KMS-11 (cell line): ENCODE data around the gene GPR137B.

Source experiments
- H2AFZ ChIP-seq: fragments of 200-600 bp; sonication (generic); 2 replicates; pipeline ENCODE4 v1.6.1; 2016; ENCODE audit warnings: antibody characterized with exemption, mixed run types, low read depth
- H3K27ac ChIP-seq: fragments of 200-600 bp; sonication (generic); 2 replicates; pipeline ENCODE4 v1.6.1; 2016; ENCODE audit warnings: mild to moderate bottlenecking, mixed run types
- H3K27me3 ChIP-seq: fragments of 200-600 bp; sonication (generic); 2 replicates; pipeline ENCODE4 v1.6.1; 2017; ENCODE audit warnings: mild to moderate bottlenecking, low read depth, mixed run types, moderate library complexity; ENCODE audit not compliant: insufficient read depth
- H3K36me3 ChIP-seq: fragments of 200-600 bp; sonication (generic); 2 replicates; pipeline ENCODE4 v1.6.1; 2017; ENCODE audit warnings: mild to moderate bottlenecking, mixed run types; ENCODE audit not compliant: insufficient read depth
- H3K4me1 ChIP-seq: fragments of 200-600 bp; sonication (generic); 2 replicates; pipeline ENCODE4 v1.6.1; 2016; ENCODE audit warnings: mild to moderate bottlenecking, low read depth, mixed run types; ENCODE audit not compliant: poor library complexity, severe bottlenecking
- H3K4me2 ChIP-seq: fragments of 200-600 bp; sonication (generic); 2 replicates; pipeline ENCODE4 v1.7.0; 2016; ENCODE audit warnings: mild to moderate bottlenecking, mixed run types
- H3K4me3 ChIP-seq: fragments of 200-600 bp; sonication (generic); IDR thresholded peaks from 2 replicates; pipeline ENCODE4 v1.6.1; 2017; ENCODE audit warnings: low read depth, low read length, mixed read lengths; ENCODE audit not compliant: insufficient read depth
- H3K79me2 ChIP-seq: fragments of 200-600 bp; sonication (generic); 2 replicates; pipeline ENCODE4 v1.6.1; 2016; ENCODE audit warnings: low read depth, mixed run types; ENCODE audit not compliant: insufficient read depth
- H3K9ac ChIP-seq: fragments of 200-600 bp; sonication (generic); 2 replicates; pipeline ENCODE4 v1.6.1; 2016; ENCODE audit warnings: mild to moderate bottlenecking, mixed run types
- H4K20me1 ChIP-seq: fragments of 200-600 bp; sonication (generic); 2 replicates; pipeline ENCODE4 v1.6.1; 2016; ENCODE audit warnings: mild to moderate bottlenecking, mixed run types; ENCODE audit not compliant: insufficient read depth
- CTCF ChIP-seq: fragments of 200-600 bp; sonication (generic); conservative IDR thresholded peaks from 2 replicates; pipeline ENCODE4 v1.6.1; 2017; ENCODE audit warnings: low read depth, mild to moderate bottlenecking, antibody characterized with exemption, low read length, moderate library complexity, mixed read lengths

Gene GPR137B

GRCh38 chr1:236251587-236251986 lies 109.2 kb downstream of the GPR137B start:
- Histone ChIP-seq H3K27ac (no peak overlapping the region), H4K20me1 (no peaks in the 10 kb centered on the region), H2AFZ (no peak overlapping the region), H3K4me1 (peaks cover 8% of the 10 kb centered on the region), H3K4me3 (no peak overlapping the region), H3K79me2 (no peaks in the 10 kb centered on the region), H3K9ac (no peak overlapping the region), H3K27me3 (no peaks in the 10 kb centered on the region), H3K4me2 (no peak overlapping the region), H3K36me3 (no peaks in the 10 kb centered on the region)
- no peak for TF ChIP-seq CTCF

GRCh38 chr1:236253119-236253518 lies 110.8 kb downstream of the GPR137B start:
- Histone ChIP-seq H3K4me3 (no peak overlapping the region), H3K9ac (no peak overlapping the region), H3K27me3 (no peaks in the 10 kb centered on the region), H3K27ac (no peak overlapping the region), H2AFZ (no peak overlapping the region), H3K4me2 (no peak overlapping the region), H3K79me2 (no peaks in the 10 kb centered on the region), H3K36me3 (no peaks in the 10 kb centered on the region), H4K20me1 (no peaks in the 10 kb centered on the region), H3K4me1 (peaks cover 8% of the 10 kb centered on the region)
- no peak for TF ChIP-seq CTCF

- no peak overlapping the region for H3K4me2 ChIP-seq
- no peak for TF ChIP-seq CTCF
These were observed 111.7 kb downstream of the GPR137B start for GRCh38 chr1:236253918-236254637.

GRCh38 chr1:236257216-236257615 lies 114.9 kb downstream of the GPR137B start:
- no peak overlapping the region for H3K9ac ChIP-seq
- H2AFZ ChIP-seq, result no peak overlapping the region
- no peak for TF ChIP-seq CTCF
- H3K27me3 ChIP-seq, result no peaks in the 10 kb centered on the region
- no peaks in the 10 kb centered on the region for H3K4me1 ChIP-seq
- no peak overlapping the region for H3K4me2 ChIP-seq
- no peaks in the 10 kb centered on the region for H3K79me2 ChIP-seq
- no peaks in the 10 kb centered on the region for H3K36me3 ChIP-seq
- no peaks in the 10 kb centered on the region for H4K20me1 ChIP-seq
- H3K4me3 ChIP-seq, result no peak overlapping the region
- no peak overlapping the region for H3K27ac ChIP-seq

More at GRCh38 chr1:236253918-236254637, 111.7 kb downstream of the GPR137B start:
- H3K4me1 ChIP-seq, result peaks cover 8% of the 10 kb centered on the region
- H3K9ac ChIP-seq, result no peak overlapping the region
- H3K4me3 ChIP-seq, result no peak overlapping the region
- no peak overlapping the region for H3K27ac ChIP-seq
- H3K27me3 ChIP-seq, result no peaks in the 10 kb centered on the region
- no peaks in the 10 kb centered on the region for H3K79me2 ChIP-seq
- H3K36me3 ChIP-seq, result no peaks in the 10 kb centered on the region
- no peak overlapping the region for H2AFZ ChIP-seq
- H4K20me1 ChIP-seq, result no peaks in the 10 kb centered on the region
